Measurements from ENCODE around the gene MRPL19.

Gene MRPL19
- 13.4 to 22.8 (median 17.8) reads per million in 3 donors for total RNA-seq

DNA sequence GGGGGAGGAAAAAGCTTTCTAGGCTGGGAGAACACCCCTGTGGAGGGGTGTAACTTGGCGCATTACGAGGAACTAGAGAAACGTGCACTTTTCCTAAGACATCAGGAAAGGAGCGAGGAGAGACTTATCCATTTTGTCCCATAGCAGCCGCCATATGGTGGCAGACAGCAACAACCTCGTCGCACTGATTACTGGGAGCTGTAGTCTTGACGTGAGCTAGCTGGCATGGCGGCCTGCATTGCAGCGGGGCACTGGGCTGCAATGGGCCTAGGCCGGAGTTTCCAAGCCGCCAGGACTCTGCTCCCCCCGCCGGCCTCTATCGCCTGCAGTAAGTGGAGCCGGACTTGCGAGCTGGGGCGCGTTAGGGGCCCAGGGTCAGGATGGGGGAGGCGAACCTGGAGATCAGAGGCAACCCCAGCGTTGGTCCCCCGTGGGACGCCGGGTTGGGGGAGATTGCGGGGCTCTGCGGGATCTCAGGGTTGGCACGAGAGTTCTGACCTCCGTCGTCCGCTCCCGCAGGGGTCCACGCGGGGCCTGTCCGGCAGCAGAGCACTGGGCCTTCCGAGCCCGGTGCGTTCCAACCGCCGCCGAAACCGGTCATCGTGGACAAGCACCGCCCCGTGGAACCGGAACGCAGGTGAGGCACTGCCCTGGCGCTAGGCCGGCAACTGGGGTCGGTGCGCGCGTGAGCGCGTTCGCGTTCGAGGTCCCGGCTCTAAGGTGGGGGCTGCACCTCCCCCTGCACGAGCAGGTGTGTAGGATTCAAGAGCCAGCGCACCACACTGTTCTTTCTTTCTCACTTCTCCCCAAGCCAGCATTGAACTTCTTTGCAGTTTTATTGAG lies at the start of gene MRPL19:
Gene MRPL19, plus strand, starts transcription at position 201 of the 843 bp plus-strand sequence. Its CDS starts 25 bp downstream, at position 226.
- Histone ChIP-seq H3K27me3 (replicated peaks; ENCODE audit: control insufficient read depth, insufficient read depth, low read length, poor library complexity, severe bottlenecking) (no peaks in the 10 kb centered on the region), H3K27ac (ENCODE audit: insufficient read depth, low read length, poor library complexity, severe bottlenecking) (peak within 1 kb of the TSS; percentile 63), H3K9me3 (ENCODE audit: control insufficient read depth, low read length) (no peaks in the 10 kb centered on the region), H3K36me3 (ENCODE audit: control insufficient read depth, insufficient read depth, low read length) (peaks cover 10% of the 10 kb centered on the region), H3K4me3 (ENCODE audit: insufficient read depth, low read depth, low read length, poor library complexity, severe bottlenecking) (peak within 1 kb of the TSS; percentile 89), H3K4me1 (ENCODE audit: control insufficient read depth, insufficient read depth, low read length, poor library complexity, severe bottlenecking) (no peaks in the 10 kb centered on the region)
- DNase-seq: peak; percentile 40 to 55 (median 55)

GRCh38 chr2:75596784-75597183 lies 49.8 kb upstream of the MRPL19 start:
- Histone ChIP-seq H3K4me1 (ENCODE audit: control insufficient read depth, insufficient read depth, low read length, poor library complexity, severe bottlenecking) (no peaks in the 10 kb centered on the region), H3K9me3 (ENCODE audit: control insufficient read depth, low read length) (no peaks in the 10 kb centered on the region), H3K27me3 (replicated peaks; ENCODE audit: control insufficient read depth, insufficient read depth, low read length, poor library complexity, severe bottlenecking) (no peaks in the 10 kb centered on the region), H3K36me3 (ENCODE audit: control insufficient read depth, insufficient read depth, low read length) (no peaks in the 10 kb centered on the region), H3K4me3 (ENCODE audit: insufficient read depth, low read depth, low read length, poor library complexity, severe bottlenecking) (no peak overlapping the region), H3K27ac (ENCODE audit: insufficient read depth, low read length, poor library complexity, severe bottlenecking) (no peak overlapping the region)
- DNase-seq: no peak

DNA sequence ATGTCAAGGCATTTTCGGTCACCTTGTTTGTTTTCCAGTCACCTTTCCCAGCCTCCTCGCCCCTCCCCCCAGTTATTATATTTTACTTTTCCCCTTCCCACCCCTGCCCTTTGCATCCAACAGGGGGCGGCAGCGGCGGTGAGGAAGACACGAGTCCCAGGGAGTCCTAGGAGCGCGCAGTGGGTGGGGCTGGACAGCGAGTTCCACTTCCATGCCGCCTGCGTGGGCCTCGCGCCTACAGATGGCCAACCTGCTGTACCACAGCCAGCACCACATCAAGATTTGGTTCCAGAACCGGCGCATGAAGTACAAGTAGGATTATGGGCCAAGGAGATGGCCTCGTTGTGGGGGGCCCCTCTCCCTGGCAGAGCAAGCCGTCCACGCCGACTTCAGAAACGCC lies 48.6 kb upstream of the MRPL19 start:
- Histone ChIP-seq H3K4me3 (ENCODE audit: insufficient read depth, low read depth, low read length, poor library complexity, severe bottlenecking) (no peak overlapping the region), H3K36me3 (ENCODE audit: control insufficient read depth, insufficient read depth, low read length) (no peaks in the 10 kb centered on the region), H3K27me3 (replicated peaks; ENCODE audit: control insufficient read depth, insufficient read depth, low read length, poor library complexity, severe bottlenecking) (no peaks in the 10 kb centered on the region), H3K27ac (ENCODE audit: insufficient read depth, low read length, poor library complexity, severe bottlenecking) (no peak overlapping the region), H3K4me1 (ENCODE audit: control insufficient read depth, insufficient read depth, low read length, poor library complexity, severe bottlenecking) (no peaks in the 10 kb centered on the region), H3K9me3 (ENCODE audit: control insufficient read depth, low read length) (no peaks in the 10 kb centered on the region)
- DNase-seq: no peak

GRCh38 chr2:75598589-75599155 lies 47.9 kb upstream of the MRPL19 start:
- H3K4me1 ChIP-seq (ENCODE audit: control insufficient read depth, insufficient read depth, low read length, poor library complexity, severe bottlenecking): no peaks in the 10 kb centered on the region
- H3K27me3 ChIP-seq (replicated peaks; ENCODE audit: control insufficient read depth, insufficient read depth, low read length, poor library complexity, severe bottlenecking): no peaks in the 10 kb centered on the region
- DNase-seq: no peak
- H3K9me3 ChIP-seq (ENCODE audit: control insufficient read depth, low read length): no peaks in the 10 kb centered on the region
- no peaks in the 10 kb centered on the region for H3K36me3 ChIP-seq (ENCODE audit: control insufficient read depth, insufficient read depth, low read length)
- H3K4me3 ChIP-seq (ENCODE audit: insufficient read depth, low read depth, low read length, poor library complexity, severe bottlenecking): no peak overlapping the region
- no peak overlapping the region for H3K27ac ChIP-seq (ENCODE audit: insufficient read depth, low read length, poor library complexity, severe bottlenecking)

- Histone ChIP-seq H3K36me3 (ENCODE audit: control insufficient read depth, insufficient read depth, low read length) (no peaks in the 10 kb centered on the region), H3K4me3 (ENCODE audit: insufficient read depth, low read depth, low read length, poor library complexity, severe bottlenecking) (no peak overlapping the region), H3K9me3 (ENCODE audit: control insufficient read depth, low read length) (no peaks in the 10 kb centered on the region), H3K4me1 (ENCODE audit: control insufficient read depth, insufficient read depth, low read length, poor library complexity, severe bottlenecking) (no peaks in the 10 kb centered on the region), H3K27me3 (replicated peaks; ENCODE audit: control insufficient read depth, insufficient read depth, low read length, poor library complexity, severe bottlenecking) (peaks cover 1% of the 10 kb centered on the region), H3K27ac (ENCODE audit: insufficient read depth, low read length, poor library complexity, severe bottlenecking) (no peak overlapping the region)
- no peak for DNase-seq
Measured at GRCh38 chr2:75600461-75601011, 46.0 kb upstream of the MRPL19 start.

DNA sequence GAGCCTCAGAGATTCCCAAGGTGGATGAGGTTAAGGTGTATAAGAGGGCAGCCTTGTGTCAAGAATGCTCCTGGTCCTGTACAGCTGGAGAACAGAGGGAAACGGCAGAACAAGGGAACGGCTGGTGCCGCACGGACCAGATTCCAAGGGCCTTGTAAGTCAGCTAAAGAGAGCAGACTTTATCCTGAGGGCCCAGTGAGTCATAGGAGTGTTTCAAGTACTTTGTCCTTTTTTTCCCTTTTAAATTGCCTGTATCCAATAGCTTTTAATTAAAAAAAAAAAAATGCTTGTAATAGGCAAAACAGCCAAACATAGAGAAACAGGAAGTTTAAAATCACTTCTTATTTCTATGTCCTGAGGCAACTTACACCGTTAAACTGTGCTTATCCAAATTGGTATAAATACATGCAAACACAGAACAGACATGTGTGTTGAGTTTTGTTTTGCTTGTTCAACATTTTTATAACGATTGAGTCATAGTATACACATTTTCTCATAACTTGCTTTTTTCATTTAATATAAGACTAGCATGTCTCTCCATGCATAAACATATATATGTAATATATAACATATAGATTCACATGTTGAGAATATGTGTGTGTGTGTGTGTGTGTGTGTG lies 43.8 kb upstream of the MRPL19 start:
- H3K4me1 ChIP-seq (ENCODE audit: control insufficient read depth, insufficient read depth, low read length, poor library complexity, severe bottlenecking): no peaks in the 10 kb centered on the region
- DNase-seq: no peak
- H3K27me3 ChIP-seq (replicated peaks; ENCODE audit: control insufficient read depth, insufficient read depth, low read length, poor library complexity, severe bottlenecking): peaks cover 9% of the 10 kb centered on the region
- H3K27ac ChIP-seq (ENCODE audit: insufficient read depth, low read length, poor library complexity, severe bottlenecking): no peak overlapping the region
- H3K4me3 ChIP-seq (ENCODE audit: insufficient read depth, low read depth, low read length, poor library complexity, severe bottlenecking): no peak overlapping the region
- no peaks in the 10 kb centered on the region for H3K36me3 ChIP-seq (ENCODE audit: control insufficient read depth, insufficient read depth, low read length)
- H3K9me3 ChIP-seq (ENCODE audit: control insufficient read depth, low read length): no peaks in the 10 kb centered on the region

DNA sequence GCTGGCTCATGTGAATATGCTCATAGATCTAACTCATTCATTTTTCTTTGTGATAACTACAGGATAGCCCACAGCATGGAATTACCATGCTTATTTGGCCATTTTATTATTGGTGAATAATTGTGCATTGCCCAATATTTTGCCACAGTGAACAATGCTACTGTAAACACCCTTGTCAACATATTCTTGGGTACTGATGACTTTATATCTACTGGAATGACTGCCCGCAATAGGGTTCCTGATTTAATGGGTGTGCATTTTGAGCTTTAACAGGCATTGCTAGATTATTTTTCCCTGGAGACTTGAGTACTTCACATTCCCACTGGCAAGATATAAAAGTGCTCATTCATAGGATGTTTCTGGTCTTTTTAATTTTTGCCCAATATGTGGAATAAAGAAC lies 43.1 kb upstream of the MRPL19 start:
- no peak overlapping the region for H3K4me3 ChIP-seq (ENCODE audit: insufficient read depth, low read depth, low read length, poor library complexity, severe bottlenecking)
- no peak for DNase-seq
- no peaks in the 10 kb centered on the region for H3K4me1 ChIP-seq (ENCODE audit: control insufficient read depth, insufficient read depth, low read length, poor library complexity, severe bottlenecking)
- peaks cover 11% of the 10 kb centered on the region for H3K27me3 ChIP-seq (replicated peaks; ENCODE audit: control insufficient read depth, insufficient read depth, low read length, poor library complexity, severe bottlenecking)
- no peaks in the 10 kb centered on the region for H3K36me3 ChIP-seq (ENCODE audit: control insufficient read depth, insufficient read depth, low read length)
- H3K9me3 ChIP-seq (ENCODE audit: control insufficient read depth, low read length): no peaks in the 10 kb centered on the region
- H3K27ac ChIP-seq (ENCODE audit: insufficient read depth, low read length, poor library complexity, severe bottlenecking): no peak overlapping the region

DNA sequence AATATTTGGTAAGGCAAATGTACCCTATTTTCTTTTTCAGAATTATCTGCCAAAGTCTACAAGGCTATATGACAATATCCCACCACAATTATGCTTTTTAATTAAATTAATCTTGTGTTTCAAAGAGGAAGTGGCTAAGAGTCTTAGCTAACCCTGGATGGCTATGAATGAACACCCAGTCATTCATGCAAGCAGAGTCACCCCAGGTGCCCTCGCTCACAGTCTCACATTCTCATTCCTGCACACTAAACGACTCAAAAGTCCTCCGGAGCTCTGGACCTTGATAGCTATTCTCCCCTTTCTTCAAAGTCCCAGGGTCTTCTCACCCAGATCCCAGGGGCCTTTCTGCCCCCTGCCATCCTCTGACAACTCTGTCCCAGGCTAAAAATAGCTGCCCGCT lies 42.1 kb upstream of the MRPL19 start:
- H3K27ac ChIP-seq (ENCODE audit: insufficient read depth, low read length, poor library complexity, severe bottlenecking): no peak overlapping the region
- H3K27me3 ChIP-seq (replicated peaks; ENCODE audit: control insufficient read depth, insufficient read depth, low read length, poor library complexity, severe bottlenecking): peaks cover 20% of the 10 kb centered on the region
- no peaks in the 10 kb centered on the region for H3K9me3 ChIP-seq (ENCODE audit: control insufficient read depth, low read length)
- no peak overlapping the region for H3K4me3 ChIP-seq (ENCODE audit: insufficient read depth, low read depth, low read length, poor library complexity, severe bottlenecking)
- peaks cover 3% of the 10 kb centered on the region for H3K4me1 ChIP-seq (ENCODE audit: control insufficient read depth, insufficient read depth, low read length, poor library complexity, severe bottlenecking)
- H3K36me3 ChIP-seq (ENCODE audit: control insufficient read depth, insufficient read depth, low read length): no peaks in the 10 kb centered on the region
- no peak for DNase-seq

GRCh38 chr2:75605770-75606529 lies 40.6 kb upstream of the MRPL19 start:
- peaks cover 3% of the 10 kb centered on the region for H3K4me1 ChIP-seq (ENCODE audit: control insufficient read depth, insufficient read depth, low read length, poor library complexity, severe bottlenecking)
- H3K27me3 ChIP-seq (replicated peaks; ENCODE audit: control insufficient read depth, insufficient read depth, low read length, poor library complexity, severe bottlenecking): peaks cover 21% of the 10 kb centered on the region
- no peak overlapping the region for H3K4me3 ChIP-seq (ENCODE audit: insufficient read depth, low read depth, low read length, poor library complexity, severe bottlenecking)
- no peaks in the 10 kb centered on the region for H3K9me3 ChIP-seq (ENCODE audit: control insufficient read depth, low read length)
- no peak overlapping the region for H3K27ac ChIP-seq (ENCODE audit: insufficient read depth, low read length, poor library complexity, severe bottlenecking)
- no peak for DNase-seq
- H3K36me3 ChIP-seq (ENCODE audit: control insufficient read depth, insufficient read depth, low read length): no peaks in the 10 kb centered on the region
